Activated naive CD8-positive, alpha-beta T cell (primary cell): Measurements from ENCODE around the gene SLX1A.
"Not testable (repeated sequence)": the region's sequence is repeated elsewhere in the genome, so short reads cannot be mapped to it uniquely, and the experiment has no call there.

Experiments used
- H3K27ac Mint-ChIP-seq: one replicate; pipeline ENCODE4 v1.8.0; 2021; ENCODE audit warnings: mixed read lengths
- H3K27me3 Mint-ChIP-seq: one replicate; pipeline ENCODE4 v1.8.0; 2021; ENCODE audit warnings: mixed read lengths
- H3K36me3 Mint-ChIP-seq: one replicate; pipeline ENCODE4 v1.8.0; 2021; ENCODE audit warnings: mixed read lengths
- H3K4me1 Mint-ChIP-seq: one replicate; pipeline ENCODE4 v1.8.0; 2021; ENCODE audit warnings: low read depth, mixed read lengths
- H3K4me3 Mint-ChIP-seq: one replicate; pipeline ENCODE4 v1.8.0; 2021; ENCODE audit warnings: mild to moderate bottlenecking, mixed read lengths
- H3K9me3 Mint-ChIP-seq: one replicate; pipeline ENCODE4 v1.8.0; 2021; ENCODE audit warnings: low read depth, mixed read lengths

SLX1A gene

GRCh38 chr16:30193615-30194014, at the start of gene SLX1A, which contains the start of gene BOLA2B:
TSS of gene SLX1A (plus strand) at chr16:30193875. CDS start at chr16:30194085, 210 bp downstream.
TSS of gene BOLA2B (minus strand) at chr16:30193666. CDS start at chr16:30193595, 71 bp downstream.
- H3K27ac Mint-ChIP-seq, H3K4me1 Mint-ChIP-seq, H3K27me3 Mint-ChIP-seq, H3K36me3 Mint-ChIP-seq, H3K9me3 Mint-ChIP-seq, H3K4me3 Mint-ChIP-seq: not testable (repeated sequence)

- Mint-ChIP-seq H3K4me3 (no peak overlapping the region), H3K36me3 (no peaks in the 10 kb centered on the region), H3K9me3 (no peaks in the 10 kb centered on the region), H3K4me1 (peaks cover 20% of the 10 kb centered on the region), H3K27me3 (no peaks in the 10 kb centered on the region), H3K27ac (no peak overlapping the region)
These were observed 49.7 kb upstream of the SLX1A start for GRCh38 chr16:30144017-30144416.

GRCh38 chr16:30144917-30145316, 48.8 kb upstream of the SLX1A start:
- Mint-ChIP-seq H3K27me3 (no peaks in the 10 kb centered on the region), H3K36me3 (peaks cover 4% of the 10 kb centered on the region), H3K4me1 (peaks cover 13% of the 10 kb centered on the region), H3K4me3 (no peak overlapping the region), H3K9me3 (peaks cover 4% of the 10 kb centered on the region), H3K27ac (no peak overlapping the region)

- H3K27ac Mint-ChIP-seq, result no peak overlapping the region
- peaks cover 11% of the 10 kb centered on the region for H3K4me1 Mint-ChIP-seq
- H3K9me3 Mint-ChIP-seq, result peaks cover 4% of the 10 kb centered on the region
- H3K4me3 Mint-ChIP-seq, result no peak overlapping the region
- no peaks in the 10 kb centered on the region for H3K27me3 Mint-ChIP-seq
- peaks cover 4% of the 10 kb centered on the region for H3K36me3 Mint-ChIP-seq
These were observed 48.0 kb upstream of the SLX1A start for GRCh38 chr16:30145657-30146056.

- H3K9me3 Mint-ChIP-seq, result peaks cover 4% of the 10 kb centered on the region
- H3K4me1 Mint-ChIP-seq, result peaks cover 6% of the 10 kb centered on the region
- peaks cover 4% of the 10 kb centered on the region for H3K36me3 Mint-ChIP-seq
- H3K27me3 Mint-ChIP-seq, result no peaks in the 10 kb centered on the region
- no peak overlapping the region for H3K27ac Mint-ChIP-seq
- H3K4me3 Mint-ChIP-seq, result no peak overlapping the region
These were observed 45.7 kb upstream of the SLX1A start for GRCh38 chr16:30147843-30148510.

GRCh38 chr16:30149250-30149930, 44.3 kb upstream of the SLX1A start:
- Mint-ChIP-seq H3K36me3 (peaks cover 4% of the 10 kb centered on the region), H3K27me3 (no peaks in the 10 kb centered on the region), H3K4me3 (no peak overlapping the region), H3K9me3 (peaks cover 4% of the 10 kb centered on the region), H3K27ac (no peak overlapping the region), H3K4me1 (no peaks in the 10 kb centered on the region)

- Mint-ChIP-seq H3K27ac (no peak overlapping the region), H3K4me3 (no peak overlapping the region), H3K36me3 (peaks cover 4% of the 10 kb centered on the region), H3K9me3 (peaks cover 4% of the 10 kb centered on the region), H3K4me1 (no peaks in the 10 kb centered on the region), H3K27me3 (no peaks in the 10 kb centered on the region)
These were observed 42.6 kb upstream of the SLX1A start for GRCh38 chr16:30151091-30151490.

- H3K36me3 Mint-ChIP-seq, result peaks cover 4% of the 10 kb centered on the region
- H3K4me3 Mint-ChIP-seq, result no peak overlapping the region
- no peaks in the 10 kb centered on the region for H3K27me3 Mint-ChIP-seq
- no peaks in the 10 kb centered on the region for H3K4me1 Mint-ChIP-seq
- H3K27ac Mint-ChIP-seq, result no peak overlapping the region
- H3K9me3 Mint-ChIP-seq, result peaks cover 4% of the 10 kb centered on the region
These were observed 41.2 kb upstream of the SLX1A start for GRCh38 chr16:30152517-30152916.

GRCh38 chr16:30155188-30155587, 38.5 kb upstream of the SLX1A start:
- Mint-ChIP-seq H3K9me3 (no peaks in the 10 kb centered on the region), H3K36me3 (no peaks in the 10 kb centered on the region), H3K4me3 (no peak overlapping the region), H3K4me1 (no peaks in the 10 kb centered on the region), H3K27ac (no peak overlapping the region), H3K27me3 (no peaks in the 10 kb centered on the region)

- Mint-ChIP-seq H3K4me1 (no peaks in the 10 kb centered on the region), H3K4me3 (no peak overlapping the region), H3K27ac (no peak overlapping the region), H3K9me3 (no peaks in the 10 kb centered on the region), H3K36me3 (no peaks in the 10 kb centered on the region), H3K27me3 (no peaks in the 10 kb centered on the region)
These were observed 36.5 kb upstream of the SLX1A start for GRCh38 chr16:30157214-30157613.

- Mint-ChIP-seq H3K36me3 (no peaks in the 10 kb centered on the region), H3K4me1 (peaks cover 34% of the 10 kb centered on the region), H3K27ac (no peak overlapping the region), H3K4me3 (no peak overlapping the region), H3K9me3 (no peaks in the 10 kb centered on the region), H3K27me3 (no peaks in the 10 kb centered on the region)
These were observed 30.1 kb upstream of the SLX1A start for GRCh38 chr16:30163538-30163937.

GRCh38 chr16:30166202-30166902, 27.3 kb upstream of the SLX1A start:
- Mint-ChIP-seq H3K4me1 (peaks cover 34% of the 10 kb centered on the region), H3K4me3 (no peak overlapping the region), H3K27me3 (no peaks in the 10 kb centered on the region), H3K27ac (peak overlapping the region; percentile 7), H3K9me3 (no peaks in the 10 kb centered on the region), H3K36me3 (no peaks in the 10 kb centered on the region)

GRCh38 chr16:30168746-30169145, 24.9 kb upstream of the SLX1A start:
- not testable (repeated sequence) for H3K27ac Mint-ChIP-seq

GRCh38 chr16:30169416-30169815, 24.3 kb upstream of the SLX1A start:
- H3K4me1 Mint-ChIP-seq, result peaks cover 25% of the 10 kb centered on the region
- H3K36me3 Mint-ChIP-seq, H3K27me3 Mint-ChIP-seq, H3K9me3 Mint-ChIP-seq, H3K27ac Mint-ChIP-seq, H3K4me3 Mint-ChIP-seq: not testable (repeated sequence)

More at GRCh38 chr16:30168746-30169145, 24.9 kb upstream of the SLX1A start:
- not testable (repeated sequence) for H3K36me3 Mint-ChIP-seq, H3K27me3 Mint-ChIP-seq, H3K9me3 Mint-ChIP-seq, H3K4me3 Mint-ChIP-seq
- H3K4me1 Mint-ChIP-seq, result peaks cover 27% of the 10 kb centered on the region

GRCh38 chr16:30170145-30170544, 23.5 kb upstream of the SLX1A start:
- H3K27ac Mint-ChIP-seq, H3K36me3 Mint-ChIP-seq, H3K4me3 Mint-ChIP-seq, H3K9me3 Mint-ChIP-seq, H3K27me3 Mint-ChIP-seq: not testable (repeated sequence)
- peaks cover 21% of the 10 kb centered on the region for H3K4me1 Mint-ChIP-seq
